Astrocyte (in vitro differentiated cells and primary cell): ENCODE measurements around the gene KIAA1217.

ENCODE experiments used
- CTCF ChIP-seq: IDR thresholded peaks from 2 replicates; pipeline ENCODE4 v1.5.1; 2011; ENCODE audit warnings: low read depth, mild to moderate bottlenecking, inconsistent platforms, low read length, moderate library complexity; ENCODE audit not compliant: insufficient read depth
- EZH2 ChIP-seq: IDR thresholded peaks from 2 replicates; pipeline ENCODE4 v1.6.1; 2012; ENCODE audit warnings: mild to moderate bottlenecking, low read length, inconsistent platforms; ENCODE audit not compliant: insufficient read depth

- no peak for TF ChIP-seq CTCF
- TF ChIP-seq EZH2, result no peak
Observed at GRCh38 chr10:24417053-24417452, 208.1 kb downstream of the KIAA1217 start.
